Measurements from ENCODE around the gene LRMDA. TPM values are rescaled to one million over a fixed set of nuclear protein-coding genes. Genes with fewer than 3 reads are reported as not detected.

The LRMDA gene
- total and polyA plus RNA-seq, 2 donors (not counting 3 experiments of a cell fraction or from before 2014, with no cell fraction given), result 9.7 to 18.0 TPM

- CTCF ChIA-PET, result no interaction called here
- FAIRE-seq, result no peak
- intact Hi-C loops (cut with micrococcal nuclease), result no loop called here
- dilution Hi-C loops (cut with MboI; ENCODE audit: extremely low pct_ligation_motif_present, low sequenced_read_pairs), result no loop called here
- H3K27ac ChIP-seq (ENCODE audit: insufficient read depth, low read depth, low read length), result no peak overlapping the region
- H2AFZ ChIP-seq (ENCODE audit: low read depth, low read length), result no peak overlapping the region
- no peaks in the 10 kb centered on the region for H3K9me1 ChIP-seq (replicated peaks; ENCODE audit: control insufficient read depth, extremely low read depth, insufficient read depth, low read length)
- DNase-seq (ENCODE audit: low read depth, low spot score), result no peak
- H3K4me1 ChIP-seq (ENCODE audit: control insufficient read depth, extremely low read depth, insufficient read depth, low read length), result no peaks in the 10 kb centered on the region
- no peaks in the 10 kb centered on the region for H3K79me2 ChIP-seq (ENCODE audit: control insufficient read depth, insufficient read depth, low read length)
- H4K20me1 ChIP-seq (replicated peaks; ENCODE audit: control insufficient read depth, extremely low read depth, insufficient read depth, low read length), result no peaks in the 10 kb centered on the region
- H3K4me2 ChIP-seq (ENCODE audit: insufficient read depth, low read length), result no peak overlapping the region
- H3K27me3 ChIP-seq (ENCODE audit: control insufficient read depth in 2 of 2, insufficient read depth in 2 of 2, low read length in 2 of 2), result no peaks in the 10 kb centered on the region
- no TSS peak for BruUV-seq (replicated peaks)
- no peaks in the 10 kb centered on the region for H3K36me3 ChIP-seq (ENCODE audit: control insufficient read depth in 2 of 2, extremely low read depth in 1 of 2, insufficient read depth in 2 of 2, low read length in 2 of 2)
- no peaks in the 10 kb centered on the region for H3K9me3 ChIP-seq (replicated peaks; ENCODE audit: control insufficient read depth, insufficient read depth, low read length)
- POLR2A ChIA-PET, result no interaction called here
- H3K9ac ChIP-seq (replicated peaks; ENCODE audit: extremely low read depth, insufficient read depth, low read length), result no peak overlapping the region
- no peak overlapping the region for H3K4me3 ChIP-seq (replicated peaks in 1 of 3; ENCODE audit: insufficient read depth in 1 of 3, low read depth in 1 of 3, low read length in 3 of 3)
- TF ChIP-seq MYC (IDR thresholded peaks at IDR 0.05; ENCODE audit: low read depth, low read length) (no peak), CTCF (IDR thresholded peaks at IDR 0.05; ENCODE audit: extremely low read depth in 1 of 2, insufficient read depth in 1 of 2, low read depth in 1 of 2, low read length in 2 of 2) (no peak), POLR2A (IDR thresholded peaks at IDR 0.05; ENCODE audit: low read depth, low read length) (no peak), EZH2 (IDR thresholded peaks at IDR 0.05; ENCODE audit: borderline replicate concordance, low read depth, low read length, severe bottlenecking) (no peak), GATA2 (IDR thresholded peaks at IDR 0.05; ENCODE audit: insufficient read depth, insufficient read length, low read depth, low read length) (no peak), FOS (IDR thresholded peaks at IDR 0.05; ENCODE audit: borderline replicate concordance, insufficient read depth, low read length) (no peak), JUN (IDR thresholded peaks at IDR 0.05; ENCODE audit: borderline replicate concordance, insufficient read depth, insufficient read length, low read depth) (no peak), POLR2AphosphoS5 (IDR thresholded peaks at IDR 0.05; ENCODE audit: insufficient read depth, low read depth, low read length) (no peak), MAX (IDR thresholded peaks at IDR 0.05; ENCODE audit: insufficient read depth, insufficient read length) (no peak)
Measured at GRCh38 chr10:75568450-75569130, 137.2 kb downstream of the LRMDA start.
